Stimulated activated CD4-positive, alpha-beta T cell treated with anti-CD3 and anti-CD28 coated beads, Interleukin-1b, Interleukin-23, amount 100 ng/mL, for 1 hour (primary cell): ENCODE data around the gene KIF18B.

Experiments used
- DNase-seq, 2 donors: peaks; one replicate each; pipeline ENCODE4 v3.0.0-alpha.2; 2020; ENCODE audit warnings: low read depth in 2 of 2

The KIF18B gene

DNA sequence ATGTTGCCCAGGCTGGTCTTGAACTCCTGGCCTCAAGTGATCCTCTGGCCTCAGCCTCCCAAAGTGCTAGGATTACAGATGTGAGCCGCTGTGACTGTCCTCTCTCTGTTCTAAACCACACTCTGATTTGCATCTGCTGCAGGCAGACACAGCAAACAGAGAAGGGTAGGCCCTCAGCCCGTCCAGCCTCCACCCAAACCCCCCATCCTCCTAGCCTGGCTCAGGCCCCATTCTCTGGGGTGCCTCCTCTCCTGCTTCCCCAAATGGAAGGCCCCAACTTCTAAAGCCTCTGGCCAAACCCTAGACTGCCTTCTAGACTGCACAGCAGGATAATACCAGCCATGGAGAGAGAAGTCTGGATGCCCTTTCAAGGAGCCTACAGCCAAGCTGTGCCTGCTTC lies 28.2 kb downstream of the KIF18B start:
- DNase-seq: no peak

DNA sequence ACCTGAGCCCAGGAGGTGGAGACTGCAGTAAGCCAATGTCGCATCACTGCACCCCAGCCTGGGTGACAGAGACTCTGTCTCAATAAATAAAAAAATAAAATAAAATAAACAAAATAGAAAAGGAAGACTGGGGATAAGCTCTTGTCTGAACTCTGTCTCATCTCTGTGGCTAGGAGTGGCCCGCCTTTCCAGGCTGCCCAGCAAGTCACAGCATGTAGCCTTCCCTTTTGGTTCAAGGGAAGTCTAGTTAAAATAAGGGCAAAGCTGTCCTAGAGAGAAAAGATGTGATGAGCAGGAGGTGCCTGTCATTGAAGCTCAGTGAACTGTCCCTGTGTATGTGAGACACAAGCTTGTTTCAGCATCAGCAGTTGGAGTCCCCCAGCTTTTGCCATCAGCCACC lies 29.6 kb downstream of the KIF18B start:
- DNase-seq: no peak

DNA sequence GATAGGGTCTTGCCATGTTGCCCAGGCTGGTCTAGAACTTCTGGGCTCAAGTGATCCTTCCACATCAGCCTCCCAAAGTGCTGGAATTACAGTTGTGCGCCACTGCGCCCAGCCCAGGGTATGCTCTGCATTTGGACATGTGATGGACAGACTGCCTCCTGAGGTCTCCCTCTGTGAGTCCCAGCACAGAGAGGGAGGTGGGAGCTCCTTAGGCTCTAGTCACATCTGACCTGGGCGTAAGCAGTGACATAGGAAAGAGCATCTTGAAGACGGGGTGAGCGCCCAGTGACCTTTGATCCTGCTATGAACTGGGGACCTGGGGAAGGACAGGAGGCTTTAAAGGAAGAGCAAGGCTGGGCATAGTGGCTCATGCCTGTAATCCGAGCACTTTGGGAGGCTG lies 30.1 kb downstream of the KIF18B start:
- DNase-seq: no peak

DNA sequence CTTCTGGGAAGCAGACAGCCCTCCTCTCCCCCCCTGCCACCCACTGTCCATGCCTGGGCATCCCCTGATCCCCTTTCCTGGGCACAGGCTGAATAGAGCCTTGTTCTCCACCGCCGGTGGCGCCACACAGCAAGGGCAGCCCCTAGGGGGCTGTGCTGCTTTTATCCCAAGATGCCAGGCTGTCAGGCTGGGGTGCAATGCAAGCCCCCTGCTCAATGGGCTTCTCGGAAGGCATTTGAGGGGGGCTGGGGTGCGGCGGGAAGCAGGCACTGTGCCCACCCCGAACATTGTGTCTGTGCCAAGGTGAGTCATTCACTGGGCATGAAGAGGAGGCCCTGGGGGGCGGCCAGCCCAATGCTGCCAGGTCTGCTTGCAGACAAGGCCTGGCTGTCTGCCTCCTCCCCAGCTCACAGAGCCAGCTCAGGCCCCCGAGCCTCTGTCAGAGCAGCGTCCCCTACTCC lies 30.8 kb downstream of the KIF18B start:
- no peak for DNase-seq

DNA sequence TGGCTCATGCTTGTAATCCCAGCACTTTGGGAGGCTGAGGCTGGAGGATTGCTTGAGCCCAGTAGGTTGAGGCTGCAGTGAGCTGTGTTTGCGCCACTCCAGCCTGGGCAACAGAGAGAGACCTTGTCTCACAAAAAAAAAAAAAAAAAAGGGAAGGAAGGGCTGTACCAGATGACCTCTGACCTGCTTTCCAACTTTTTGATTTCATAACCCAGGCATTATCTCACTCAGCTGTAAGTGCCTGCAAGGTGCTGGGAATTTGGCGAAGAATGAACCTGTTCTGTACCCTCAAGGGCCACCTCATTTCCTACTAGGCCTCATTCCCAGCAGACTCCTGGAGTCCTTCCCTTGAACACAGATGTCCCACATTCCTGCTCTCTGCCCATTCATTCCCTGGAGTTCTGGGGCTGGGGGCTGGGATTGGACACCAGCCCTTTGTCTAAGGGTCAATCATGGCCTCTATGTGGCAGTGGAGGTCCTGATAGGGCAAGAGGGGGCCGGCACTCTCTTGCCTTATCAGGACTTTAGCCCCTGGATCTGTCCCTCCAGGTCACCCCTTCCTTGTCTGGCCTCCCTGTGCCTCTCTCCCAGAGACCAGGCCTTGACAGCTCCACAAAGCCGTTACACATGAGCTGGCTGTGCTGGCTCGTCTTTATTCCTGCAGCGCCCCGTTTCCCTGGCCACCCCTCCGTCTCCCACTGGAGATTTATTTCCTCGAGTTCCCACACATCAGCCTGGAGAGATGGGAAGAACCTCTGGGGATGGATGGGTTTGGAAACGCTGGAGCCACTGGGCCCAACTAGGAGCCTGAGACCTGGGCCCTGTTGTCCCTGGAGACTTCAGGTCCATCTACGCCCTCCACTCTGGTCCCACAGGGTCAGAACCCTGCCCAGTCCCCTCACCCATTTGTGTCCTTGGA lies 31.5 kb downstream of the KIF18B start:
- DNase-seq: no peak

DNA sequence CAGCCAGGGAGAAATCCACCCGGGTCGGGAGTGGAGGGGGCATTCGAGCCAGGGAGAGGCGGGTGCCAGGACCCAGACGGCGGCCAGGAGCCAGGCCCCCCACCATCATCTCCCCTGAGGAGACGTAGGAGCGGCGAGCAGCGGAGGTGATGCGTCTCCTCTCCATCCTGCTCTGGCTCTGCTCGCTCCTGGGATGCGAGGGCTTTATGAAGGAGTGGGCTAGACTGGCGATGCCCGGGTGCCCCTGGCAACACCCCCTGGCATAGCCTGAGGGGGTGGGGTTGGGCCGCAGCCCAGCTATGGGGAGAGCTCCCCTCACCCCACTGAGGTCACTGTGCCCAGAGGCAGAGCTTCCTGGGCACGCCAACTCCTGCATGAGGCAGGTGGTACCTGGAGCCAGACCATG lies 32.2 kb downstream of the KIF18B start, which contains the start of gene GFAP:
Gene GFAP, minus strand, starts transcription at position 180 of the 406 bp plus-strand sequence. Its CDS starts 14 bp downstream, at position 166.
- no peak for DNase-seq

DNA sequence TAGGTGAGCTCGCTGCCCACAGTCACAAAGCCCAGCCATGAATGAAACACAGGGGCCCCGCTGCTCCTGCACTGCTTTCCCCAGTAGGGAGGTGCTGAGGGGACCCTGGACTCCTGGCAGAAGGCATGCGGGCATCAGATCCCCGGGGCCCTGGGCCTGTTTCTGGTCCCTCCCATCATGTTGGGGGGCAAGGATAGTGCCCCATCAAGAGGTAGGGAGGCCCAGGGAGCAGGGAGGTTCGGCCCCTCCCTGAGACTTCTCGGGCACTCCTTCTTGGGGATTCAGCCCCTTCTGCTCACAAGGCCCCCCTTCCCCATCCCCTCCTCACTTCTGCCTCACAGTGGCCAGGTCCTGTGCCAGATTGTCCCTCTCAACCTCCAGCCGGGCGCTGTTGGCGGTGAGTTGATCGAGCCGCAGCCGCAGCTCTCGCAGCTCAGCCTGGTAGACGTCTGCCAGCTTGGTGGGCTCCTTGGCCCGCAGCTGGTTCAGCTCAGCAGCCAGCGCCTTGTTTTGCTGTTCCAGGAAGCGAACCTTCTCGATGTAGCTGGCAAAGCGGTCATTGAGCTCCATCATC lies 32.8 kb downstream of the KIF18B start:
- DNase-seq: no peak

DNA sequence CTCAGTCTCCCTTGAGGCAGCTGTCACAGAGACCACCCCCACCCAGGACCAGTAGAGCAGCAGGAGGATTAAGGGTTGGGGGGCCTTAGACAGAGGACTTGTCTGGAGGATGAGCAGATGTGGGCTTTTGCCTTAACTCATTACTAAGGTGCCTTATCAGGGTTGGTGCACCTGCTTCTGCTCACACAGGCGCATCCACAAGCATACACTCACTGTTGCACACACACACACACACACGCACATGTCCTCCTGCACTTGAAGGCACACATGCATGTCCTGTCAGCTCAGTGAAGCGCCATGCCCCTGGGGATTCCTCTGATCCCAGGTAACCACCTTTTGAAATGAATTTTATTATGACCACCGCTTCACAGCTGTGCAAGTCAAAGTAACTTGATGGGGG lies 33.4 kb downstream of the KIF18B start:
- no peak for DNase-seq

DNA sequence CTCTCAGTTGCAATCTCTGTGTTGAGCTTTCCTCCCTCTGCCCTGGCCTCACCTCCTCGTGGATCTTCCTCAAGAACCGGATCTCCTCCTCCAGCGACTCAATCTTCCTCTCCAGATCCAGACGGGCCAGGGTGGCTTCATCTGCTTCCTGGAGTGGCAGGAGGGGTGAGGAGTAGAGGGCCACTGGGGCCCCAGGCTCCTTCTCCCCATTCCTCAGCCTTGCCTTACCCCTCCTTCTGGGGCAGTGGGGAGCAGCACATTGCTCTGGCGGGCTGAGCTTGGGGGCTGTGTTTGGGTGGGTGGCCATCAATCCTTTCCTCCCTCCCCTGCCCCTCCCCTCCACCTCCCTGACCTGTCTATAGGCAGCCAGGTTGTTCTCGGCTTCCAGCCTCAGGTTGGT lies 33.9 kb downstream of the KIF18B start:
- DNase-seq: no peak

DNA sequence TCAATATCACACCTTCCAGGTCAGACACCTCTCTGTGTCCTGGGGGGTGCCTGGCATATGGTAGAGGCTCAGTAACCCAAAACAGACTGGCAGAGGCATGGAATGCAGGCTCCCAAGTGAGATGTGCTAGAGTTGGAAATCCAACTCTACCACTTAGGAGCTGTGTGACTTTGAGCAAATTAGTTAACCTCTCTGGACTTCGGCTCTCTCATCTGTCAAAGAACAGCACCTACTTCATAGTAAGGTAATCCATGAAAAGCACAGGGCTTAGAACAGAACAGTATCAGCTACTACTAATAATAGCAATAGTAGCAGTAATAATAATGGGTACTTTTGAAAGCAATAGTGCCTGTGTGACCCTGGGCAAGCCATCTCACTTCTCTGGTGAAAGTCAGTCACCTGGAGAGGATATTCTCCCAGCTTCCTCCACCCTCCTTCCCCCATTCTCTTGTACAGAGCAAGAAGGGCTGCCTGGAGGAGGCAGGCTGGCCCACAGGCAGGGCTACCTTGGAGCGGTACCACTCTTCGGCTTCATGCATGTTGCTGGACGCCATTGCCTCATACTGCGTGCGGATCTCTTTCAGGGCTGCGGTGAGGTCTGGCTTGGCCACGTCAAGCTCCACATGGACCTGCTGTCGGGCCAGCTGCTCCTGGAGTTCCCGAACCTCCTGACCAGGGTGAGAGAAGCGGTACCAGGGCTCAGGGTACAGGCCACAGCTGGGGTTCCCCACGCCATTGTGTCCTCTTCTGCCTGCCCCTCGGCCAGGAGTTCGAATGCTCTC lies 34.6 kb downstream of the KIF18B start:
- no peak for DNase-seq

DNA sequence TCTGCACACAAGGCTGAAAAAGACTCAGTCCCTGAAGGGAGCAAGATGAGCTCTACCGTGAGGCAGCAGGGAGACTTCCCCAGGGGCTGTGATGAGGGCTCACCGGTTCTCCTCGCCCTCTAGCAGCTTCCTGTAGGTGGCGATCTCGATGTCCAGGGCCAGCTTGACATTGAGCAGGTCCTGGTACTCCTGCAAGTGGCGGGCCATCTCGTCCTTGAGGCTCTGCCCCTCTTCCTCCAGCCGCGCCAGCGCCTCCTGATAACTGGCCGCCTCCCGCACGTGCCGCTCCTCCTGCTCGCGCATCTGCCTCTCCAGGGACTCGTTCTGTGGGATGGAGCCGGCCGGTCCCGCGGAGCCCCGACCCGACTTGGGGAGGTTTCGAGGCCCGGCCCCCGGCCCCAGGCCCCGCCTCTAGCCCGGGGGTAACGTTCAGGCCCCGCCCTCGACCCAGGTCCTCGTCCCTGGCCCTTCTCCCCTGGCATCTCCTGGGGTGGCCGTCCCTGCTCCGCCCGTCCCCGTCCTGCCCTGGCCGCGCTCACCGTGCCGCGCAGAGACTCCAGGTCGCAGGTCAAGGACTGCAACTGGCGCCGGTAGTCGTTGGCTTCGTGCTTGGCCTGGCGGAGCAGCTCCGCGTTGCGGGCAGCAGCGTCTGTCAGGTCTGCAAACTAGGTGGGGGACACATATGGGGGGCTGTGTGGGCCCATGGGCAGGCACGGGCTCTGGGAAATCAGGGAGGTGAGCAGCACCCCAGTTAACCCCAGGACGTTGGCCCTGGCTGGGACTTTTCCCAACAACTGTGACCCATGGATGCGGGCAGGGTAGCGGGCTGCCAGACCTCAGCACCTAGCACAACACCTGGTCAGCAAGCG lies 36.2 kb downstream of the KIF18B start:
- peak in 1 of 2 donors; percentile 23 for DNase-seq

DNA sequence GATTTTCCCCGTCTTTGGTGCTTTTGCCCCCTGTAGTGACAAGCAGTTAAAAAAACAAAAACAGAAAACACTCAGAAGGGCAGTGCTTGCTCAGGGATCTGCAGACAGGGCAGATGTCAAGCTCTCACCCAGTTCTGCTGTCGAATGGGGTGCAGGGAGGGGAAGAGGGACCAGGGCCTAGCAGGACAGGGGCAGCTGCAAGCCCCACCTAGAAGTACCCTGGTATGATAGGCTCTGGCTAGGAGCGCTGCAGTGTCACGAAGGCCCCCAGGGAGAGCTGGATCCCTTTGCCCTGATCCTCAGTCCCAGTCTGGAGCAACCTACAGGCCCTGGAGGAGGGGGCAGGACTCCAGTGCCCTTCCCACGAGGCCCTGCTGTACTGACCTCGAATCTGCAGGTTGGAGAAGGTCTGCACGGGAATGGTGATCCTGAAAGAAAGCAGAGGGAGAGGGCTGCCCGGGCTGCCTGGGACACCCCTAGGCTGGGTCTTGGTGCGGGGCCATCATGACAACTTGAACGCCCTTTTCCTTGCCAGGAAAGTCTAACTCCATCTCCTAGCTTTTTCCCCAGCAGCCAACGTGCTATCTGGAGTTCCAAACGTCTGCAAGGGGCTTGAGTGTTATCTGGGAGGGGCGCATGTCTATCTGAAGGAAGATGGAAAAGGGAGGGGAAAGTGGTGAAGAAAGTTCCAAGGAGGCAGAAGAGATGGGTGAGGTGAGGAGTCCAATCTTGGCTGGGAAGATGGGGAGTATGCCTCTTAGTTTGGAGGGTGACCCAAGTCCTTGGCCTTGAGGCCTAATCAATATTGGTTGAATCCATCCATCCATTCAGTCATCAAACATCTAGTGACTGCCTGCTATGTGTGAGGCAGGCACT lies 37.1 kb downstream of the KIF18B start:
- no peak for DNase-seq

DNA sequence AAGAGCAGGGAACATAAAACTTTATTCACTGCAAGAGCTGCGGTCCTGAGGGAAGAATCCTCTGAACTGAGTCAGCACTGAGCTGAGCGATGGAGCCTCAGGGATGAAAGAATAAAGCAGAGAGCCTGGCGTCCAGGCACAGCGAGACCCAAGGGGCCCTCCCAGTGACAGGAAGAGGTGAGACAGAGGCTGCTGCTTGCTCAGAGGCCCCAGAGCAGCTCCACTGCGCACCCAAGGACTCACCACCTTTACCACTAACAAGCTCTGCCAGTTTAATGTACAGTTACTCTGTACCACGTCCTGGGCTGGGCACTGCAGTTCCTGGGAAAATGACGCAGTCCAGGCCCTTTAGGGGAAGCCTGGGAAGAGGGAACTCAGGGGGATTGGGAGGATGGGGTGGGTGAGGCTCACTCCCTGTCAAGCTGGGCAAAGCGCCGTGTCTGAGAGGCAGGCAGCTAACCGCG lies 37.9 kb downstream of the KIF18B start:
- no peak for DNase-seq

DNA sequence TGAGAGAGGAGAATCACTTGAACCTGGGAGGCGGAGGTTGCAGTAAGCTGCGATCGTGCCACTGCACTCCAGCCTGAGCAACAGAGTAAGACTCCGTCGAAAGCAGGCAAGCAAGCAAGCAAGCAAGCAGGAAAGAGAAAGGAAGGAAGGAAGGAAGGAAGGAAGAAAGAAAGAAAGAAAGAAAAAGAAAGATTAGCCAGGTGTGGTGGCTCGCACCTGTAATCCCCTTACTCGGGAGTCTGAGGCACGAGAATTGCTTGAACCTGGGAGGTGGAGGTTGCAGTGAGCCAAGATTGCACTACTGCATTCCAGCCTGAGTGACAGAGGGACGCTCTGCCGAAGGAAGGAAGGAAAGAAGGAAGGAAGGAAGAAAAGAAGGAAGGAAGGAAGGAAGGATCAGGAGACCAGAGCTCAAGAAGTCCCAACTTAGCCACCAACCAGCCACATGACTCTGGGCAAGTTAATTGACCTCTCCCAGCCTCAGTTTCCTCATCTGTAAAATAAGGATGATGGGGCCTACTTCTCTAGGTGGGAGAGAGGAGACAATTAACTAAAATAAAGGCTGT lies 38.7 kb downstream of the KIF18B start:
- no peak for DNase-seq

DNA sequence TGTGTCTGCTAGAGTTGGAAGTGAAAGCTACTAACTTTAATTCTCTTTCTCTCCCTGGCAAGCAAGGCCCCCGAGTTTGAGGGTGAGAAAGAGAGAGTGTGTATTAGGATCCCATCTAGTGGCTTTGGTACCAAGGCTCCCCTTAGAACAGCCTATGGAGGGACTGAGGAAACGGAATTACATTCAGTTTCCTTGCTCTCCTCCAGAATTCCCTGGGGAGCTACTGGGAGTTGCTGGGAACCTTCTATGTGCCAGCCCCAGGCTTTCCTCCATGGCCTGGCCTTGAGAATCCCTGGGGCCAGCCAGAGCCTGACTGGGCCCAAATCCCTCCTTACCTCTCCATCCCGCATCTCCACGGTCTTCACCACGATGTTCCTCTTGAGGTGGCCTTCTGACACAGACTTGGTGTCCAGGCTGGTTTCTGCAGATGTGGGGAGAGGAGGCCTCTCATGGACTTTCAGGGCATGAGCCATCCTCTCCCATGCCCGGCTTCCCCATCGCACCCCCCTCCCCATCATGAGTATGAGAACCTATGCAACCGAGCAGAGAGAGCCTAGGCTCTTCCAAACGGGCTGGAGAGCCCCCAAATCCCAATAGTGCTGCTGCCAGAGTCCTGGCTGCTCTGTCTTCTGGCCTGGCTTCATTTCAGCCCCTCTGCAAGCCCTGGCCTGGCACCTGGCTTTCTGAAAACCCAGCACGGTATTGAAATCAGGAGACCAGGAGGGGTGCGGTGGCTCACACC lies 39.7 kb downstream of the KIF18B start:
- DNase-seq: no peak

DNA sequence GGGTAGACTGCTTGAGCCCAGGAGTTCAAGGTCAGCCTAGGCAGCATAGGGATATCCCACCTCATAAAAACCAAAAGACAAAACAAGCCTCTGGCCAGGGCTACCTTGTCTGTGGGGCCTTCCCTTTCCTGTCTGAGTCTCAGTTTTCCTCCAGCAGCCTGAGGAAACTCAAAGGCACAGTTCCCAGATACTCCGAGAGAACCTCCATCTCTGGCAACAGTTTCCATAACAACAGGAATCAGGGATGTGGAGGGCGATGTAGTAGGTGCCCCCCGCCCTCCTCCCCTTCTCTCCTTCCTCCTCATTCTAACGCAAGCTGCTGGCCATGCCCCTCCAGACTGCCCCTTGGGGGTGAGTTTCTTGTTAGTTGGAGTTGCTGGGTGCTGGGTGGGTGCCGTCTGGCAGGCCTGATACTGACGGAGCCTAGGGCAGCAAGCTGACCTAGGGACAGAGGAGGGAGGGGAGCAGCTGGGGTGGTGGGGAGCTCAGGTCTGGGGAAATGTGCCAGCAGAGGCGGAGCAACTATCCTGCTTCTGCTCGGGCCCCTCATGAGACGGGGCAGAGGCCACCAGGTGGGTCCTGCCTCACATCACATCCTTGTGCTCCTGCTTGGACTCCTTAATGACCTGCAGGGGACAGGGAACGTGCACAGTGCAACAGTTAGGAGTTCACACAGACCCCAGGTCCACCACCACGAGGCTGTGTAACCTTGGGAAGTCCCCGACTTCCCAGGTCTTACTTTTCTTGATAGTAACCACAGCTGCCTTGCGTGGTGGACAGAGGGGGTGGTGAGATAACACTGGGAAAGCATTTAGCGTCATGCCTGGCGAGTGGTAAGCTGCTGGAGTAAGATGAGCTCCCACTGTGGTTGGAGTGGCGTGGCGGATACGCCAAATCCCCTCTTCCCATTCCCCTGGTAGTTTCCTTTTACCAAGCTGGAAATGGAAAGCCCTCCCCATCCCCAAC lies 40.5 kb downstream of the KIF18B start:
- DNase-seq: no peak

DNA sequence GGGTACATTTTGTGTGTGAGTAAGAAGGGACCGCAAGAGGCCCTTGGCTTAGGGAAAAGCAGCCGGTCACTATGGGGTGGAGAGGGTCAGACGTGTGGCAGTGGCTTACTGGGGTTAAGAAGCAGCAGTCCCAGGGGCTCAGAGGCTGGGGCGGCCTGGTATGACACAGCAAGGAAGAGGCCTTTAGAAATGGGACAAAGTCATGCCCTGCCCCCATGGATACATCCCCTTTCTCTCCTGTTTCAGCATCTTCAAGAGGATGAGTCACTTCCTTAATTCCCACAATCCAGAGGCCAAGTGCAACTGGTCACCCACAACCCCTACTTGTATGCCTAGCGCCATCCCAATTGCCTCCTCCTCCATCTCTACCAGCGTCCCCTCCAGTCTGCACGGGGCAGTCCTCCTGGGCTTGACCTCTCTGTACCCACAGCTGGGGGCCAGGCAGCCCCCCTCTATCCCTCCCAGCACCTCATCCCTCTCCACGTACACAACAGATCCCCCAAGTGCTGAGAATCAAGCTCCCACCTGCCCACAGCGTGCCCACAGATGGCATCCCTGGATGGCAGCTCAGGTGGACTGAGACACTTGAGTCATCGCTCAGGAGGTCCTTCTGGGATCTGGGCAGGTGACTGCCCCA lies 41.4 kb downstream of the KIF18B start:
- no peak for DNase-seq
